H9 (cell line): ENCODE results near the gene CDIPT. TPM values are rescaled to one million over a fixed set of nuclear protein-coding genes. Genes with fewer than 3 reads are reported as not detected.

Source experiments
- DNase-seq: peaks from one replicate; pipeline ENCODE4 v3.0.0-alpha.2; 2017
- H2AFZ ChIP-seq: one replicate; pipeline ENCODE4 v1.6.1; 2013; ENCODE audit warnings: mild to moderate bottlenecking, low read length, control low read depth, moderate library complexity
- H2AK5ac ChIP-seq: 2 replicates; pipeline ENCODE4 v1.6.1; 2013; ENCODE audit warnings: low read length, control low read depth, mixed read lengths; ENCODE audit not compliant: insufficient read length
- H2BK120ac ChIP-seq: one replicate; pipeline ENCODE4 v1.6.1; 2013; ENCODE audit warnings: low read depth, mild to moderate bottlenecking, low read length, control low read depth, inconsistent platforms; ENCODE audit not compliant: poor library complexity, severe bottlenecking
- H2BK12ac ChIP-seq: 2 replicates; pipeline ENCODE4 v1.6.1; 2013; ENCODE audit warnings: low read length, control low read depth, mixed read lengths, low read depth; ENCODE audit not compliant: insufficient read length
- H2BK15ac ChIP-seq: 2 replicates; pipeline ENCODE4 v1.6.1; 2013; ENCODE audit warnings: low read depth, low read length, control low read depth
- H2BK20ac ChIP-seq: one replicate; pipeline ENCODE4 v1.6.1; 2013; ENCODE audit warnings: low read depth, mild to moderate bottlenecking, low read length, control low read depth, inconsistent platforms; ENCODE audit not compliant: poor library complexity, severe bottlenecking
- H2BK5ac ChIP-seq: 2 replicates; pipeline ENCODE4 v1.6.1; 2013; ENCODE audit warnings: low read length, control low read depth, mixed read lengths; ENCODE audit not compliant: insufficient read length
- H3K14ac ChIP-seq: 2 replicates; pipeline ENCODE4 v1.6.1; 2013; ENCODE audit warnings: low read length, control low read depth; ENCODE audit not compliant: insufficient read depth
- H3K18ac ChIP-seq: 2 replicates; pipeline ENCODE4 v1.6.1; 2013; ENCODE audit warnings: low read depth, mild to moderate bottlenecking, mixed read lengths, low read length, control low read depth; ENCODE audit not compliant: insufficient read length
- H3K23ac ChIP-seq: 2 replicates; pipeline ENCODE4 v1.6.1; 2013; ENCODE audit warnings: low read length, control low read depth, mixed read lengths, low read depth; ENCODE audit not compliant: insufficient read length
- H3K23me2 ChIP-seq: 2 replicates; pipeline ENCODE4 v1.6.1; 2013; ENCODE audit warnings: low read depth, mild to moderate bottlenecking, mixed read lengths, low read length, control low read depth; ENCODE audit not compliant: insufficient read length, poor library complexity, severe bottlenecking
- H3K27ac ChIP-seq: 2 replicates; pipeline ENCODE4 v1.5.1; 2013; ENCODE audit warnings: low read length, control low read depth, mixed read lengths, low read depth; ENCODE audit not compliant: insufficient read length
- H3K27me3 ChIP-seq: 2 replicates; pipeline ENCODE4 v1.6.1; 2013; ENCODE audit warnings: low read length, control low read depth, inconsistent platforms; ENCODE audit not compliant: insufficient read depth
- H3K4ac ChIP-seq: 2 replicates; pipeline ENCODE4 v1.6.1; 2013; ENCODE audit warnings: low read depth, mild to moderate bottlenecking, control low read depth, inconsistent platforms, low read length, moderate library complexity
- H3K4me1 ChIP-seq: 2 replicates; pipeline ENCODE4 v1.6.1; 2013; ENCODE audit warnings: low read length, control low read depth, inconsistent platforms; ENCODE audit not compliant: insufficient read depth
- H3K4me2 ChIP-seq: 2 replicates; pipeline ENCODE4 v1.6.1; 2013; ENCODE audit warnings: low read length, control low read depth, mixed read lengths; ENCODE audit not compliant: insufficient read length, insufficient read depth
- H3K56ac ChIP-seq: 2 replicates; pipeline ENCODE4 v1.6.1; 2013; ENCODE audit warnings: low read depth, mild to moderate bottlenecking, mixed read lengths, low read length, control low read depth; ENCODE audit not compliant: insufficient read length
- H3K79me1 ChIP-seq: 2 replicates; pipeline ENCODE4 v1.6.1; 2013; ENCODE audit warnings: low read depth, mild to moderate bottlenecking, moderate library complexity, low read length, control low read depth, inconsistent platforms; ENCODE audit not compliant: insufficient read depth, poor library complexity, severe bottlenecking
- H3K79me2 ChIP-seq: 2 replicates; pipeline ENCODE4 v1.6.1; 2013; ENCODE audit warnings: low read length, control low read depth, inconsistent platforms; ENCODE audit not compliant: insufficient read depth
- H3K9ac ChIP-seq: 2 replicates; pipeline ENCODE4 v1.6.1; 2013; ENCODE audit warnings: low read length, control low read depth, mixed read lengths; ENCODE audit not compliant: insufficient read length; ENCODE audit errors: extremely low read depth
- H3K9me3 ChIP-seq: one replicate; pipeline ENCODE4 v1.6.1; 2013; ENCODE audit warnings: low read depth, low read length, inconsistent platforms; ENCODE audit not compliant: control insufficient read depth
- H3T11ph ChIP-seq: one replicate; pipeline ENCODE4 v1.6.1; 2013; ENCODE audit warnings: mild to moderate bottlenecking, low read length, control low read depth, inconsistent platforms
- H4K20me1 ChIP-seq: one replicate; pipeline ENCODE4 v1.6.1; 2013; ENCODE audit not compliant: control insufficient read depth, insufficient read length, insufficient read depth
- H4K5ac ChIP-seq: 2 replicates; pipeline ENCODE4 v1.6.1; 2013; ENCODE audit warnings: low read depth, mild to moderate bottlenecking, mixed read lengths, low read length, control low read depth; ENCODE audit not compliant: insufficient read length
- H4K8ac ChIP-seq: replicated peaks from 2 replicates; pipeline ENCODE4 v1.6.1; 2013; ENCODE audit warnings: low read length, control low read depth, mixed read lengths, low read depth; ENCODE audit not compliant: insufficient read length
- H4K91ac ChIP-seq: 2 replicates; pipeline ENCODE4 v1.6.1; 2013; ENCODE audit warnings: low read depth, mild to moderate bottlenecking, moderate library complexity, mixed read lengths, low read length, control low read depth; ENCODE audit not compliant: insufficient read length
- H3K27ac Mint-ChIP-seq, 3 experiments: 2 replicates in 2 of 3; 3 replicates in 1 of 3; pipeline ENCODE4 v1.8.0; 2020 to 2021; ENCODE audit warnings: mixed read lengths in 3 of 3, mild to moderate bottlenecking in 1 of 3, moderate library complexity in 1 of 3
- H3K27me3 Mint-ChIP-seq: 2 replicates; pipeline ENCODE4 v1.8.0; 2021; ENCODE audit warnings: low read depth, mild to moderate bottlenecking, moderate library complexity, mixed read lengths
- H3K36me3 Mint-ChIP-seq, 3 experiments: 2 replicates in 2 of 3; 3 replicates in 1 of 3; pipeline ENCODE4 v1.8.0; 2020 to 2021; ENCODE audit warnings: low read depth in 3 of 3, mixed read lengths in 3 of 3; ENCODE audit not compliant: insufficient read depth in 1 of 3
- H3K4me1 Mint-ChIP-seq, 2 experiments: 2 replicates each; pipeline ENCODE4 v1.8.0; 2020; ENCODE audit warnings: mixed read lengths in 2 of 2
- H3K4me3 Mint-ChIP-seq, 2 experiments: 2 replicates in 1 of 2; 3 replicates in 1 of 2; pipeline ENCODE4 v1.8.0; 2020 to 2021; ENCODE audit warnings: mild to moderate bottlenecking in 2 of 2, mixed read lengths in 2 of 2, moderate library complexity in 1 of 2
- H3K9me3 Mint-ChIP-seq, 2 experiments: 2 replicates in 1 of 2; 3 replicates in 1 of 2; pipeline ENCODE4 v1.8.0; 2020; ENCODE audit warnings: mild to moderate bottlenecking in 2 of 2, mixed read lengths in 2 of 2, moderate library complexity in 1 of 2
- CTCF ChIP-seq: fragments of 200-600 bp; sonication (generic); conservative IDR thresholded peaks from 3 replicates; pipeline ENCODE4 v1.8.0; 2021; ENCODE audit warnings: antibody characterized with exemption, mild to moderate bottlenecking
- WGBS: extraction: QIAGEN DNeasy Blood & Tissue Kit; methylation state at CpG from one replicate; pipeline ENCODE4 v1.1.7; 2013; ENCODE audit warnings: missing lambda C conversion rate, low lambda C conversion rate, mixed read lengths; ENCODE audit not compliant: insufficient read length; ENCODE audit errors: extremely low coverage; 5-methylcytosine and 5-hydroxymethylcytosine counted together
- total RNA-seq: library from RNA; stranded (reverse); gene quantifications from 2 replicates; pipeline ENCODE4 v1.2.1, GENCODE V29; 2021

The CDIPT gene
- total RNA-seq, 1 experiment from 2014 or later = 70.6 TPM

- Histone ChIP-seq H3K4me1 (no peaks in the 10 kb centered on the region; the same call in 1 of the 2 replicates), H3K27ac (no peak overlapping the region), H2BK5ac (no peak overlapping the region), H3K27me3 (no peaks in the 10 kb centered on the region), H4K5ac (no peak overlapping the region), H3K79me1 (peaks cover 8% of the 10 kb centered on the region), H3K18ac (no peak overlapping the region), H3K23ac (no peak overlapping the region), H4K8ac (no peak overlapping the region), H3K14ac (no peak overlapping the region; the same call in 1 of the 2 replicates), H2BK12ac (no peak overlapping the region), H4K91ac (no peak overlapping the region), H3K4ac (no peak overlapping the region), H4K20me1 (no peaks in the 10 kb centered on the region), H3K9ac (no peak overlapping the region), H2BK120ac (no peak overlapping the region), H2AFZ (no peak overlapping the region), H2BK15ac (no peak overlapping the region), H3K56ac (no peak overlapping the region), H3K23me2 (peaks cover 9% of the 10 kb centered on the region), H3K79me2 (no peaks in the 10 kb centered on the region), H3K9me3 (no peaks in the 10 kb centered on the region), H3T11ph (no peak overlapping the region), H2AK5ac (no peak overlapping the region), H2BK20ac (no peak overlapping the region), H3K4me2 (no peak overlapping the region)
- Mint-ChIP-seq H3K27me3 (peaks cover 2% of the 10 kb centered on the region), H3K4me1 (peaks cover 9 to 12% of the 10 kb centered on the region in 2 experiments), H3K36me3 (peaks cover 13 to 21% (median 19%) of the 10 kb centered on the region in 3 experiments; a peak in 6 of 7 replicates), H3K4me3 (peak overlapping the region in 1 of 2 experiments; percentile 35; a peak in 2 of 5 replicates), H3K9me3 (no peaks in the 10 kb centered on the region), H3K27ac (no peak overlapping the region)
- no CpG with 5 or more reads among the region's 9 CpGs for WGBS
- no peak for TF ChIP-seq CTCF
- DNase-seq = no peak
Measured at GRCh38 chr16:29864205-29864604, 1.2 kb upstream of the CDIPT start.
